Ovary (tissue), 3 donors: Measurements from ENCODE around the gene CMBL.

Experiments
- CTCF ChIP-seq, 3 donors: fragments of 450-650 bp in 2 of 3; fragments of 200-600 bp in 1 of 3; IDR thresholded peaks; one replicate each; pipeline versions ENCODE4 v1.5.1 to v1.8.0; 2016 to 2022; ENCODE audit warnings: antibody characterized with exemption in 3 of 3, mild to moderate bottlenecking in 1 of 3
- EP300 ChIP-seq: sonication (generic); formaldehyde crosslinking; IDR thresholded peaks from one replicate; pipeline ENCODE4 v1.6.1; 2017; ENCODE audit warnings: antibody characterized with exemption
- donor health status: DM: no; HTN: no; CAD: no.

- TF ChIP-seq CTCF (IDR thresholded peaks at IDR 0.05) (no peak), EP300 (no peak)
Observed at GRCh38 chr5:10286862-10287227, 20.9 kb downstream of the CMBL start.
